ENCODE results near the gene ABCA7. TPM values are rescaled to one million over a fixed set of nuclear protein-coding genes. Genes with fewer than 3 reads are reported as not detected.

Gene ABCA7
- total and polyA plus RNA-seq, 2 of the 13 experiments (the other 11 are each of a cell fraction or from before 2014, with no cell fraction given): 4.4 to 32.4 TPM

GRCh38 chr19:1020868-1021425 lies 19.0 kb upstream of the ABCA7 start, which contains the start of gene TMEM259 (continued):
- TF ChIP-seq ATF4 (CRISPR knock-in tag; IDR thresholded peaks at IDR 0.05): no peak
- no peak for TF ChIP-seq U2AF2 (IDR thresholded peaks at IDR 0.05; ENCODE audit: low read depth, low read length)
- no peak for TF ChIP-seq KDM3A (CRISPR knock-in tag; IDR thresholded peaks at IDR 0.05; ENCODE audit: low read depth)
- TF ChIP-seq MAFK (conservative IDR thresholded peaks at IDR 0.05 in 1 of 2, IDR thresholded peaks at IDR 0.05 in 1 of 2; ENCODE audit: low read length in 2 of 2): no peak
- TF ChIP-seq ZNF143 (CRISPR knock-in tag; IDR thresholded peaks at IDR 0.05): peak; percentile 95
- TF ChIP-seq RFX1 (IDR thresholded peaks at IDR 0.05): no peak
- TF ChIP-seq BCLAF1 (IDR thresholded peaks at IDR 0.05): no peak
- TF ChIP-seq SALL2 (CRISPR knock-in tag; IDR thresholded peaks at IDR 0.05): no peak; the same call in 1 of the 2 replicates
- TF ChIP-seq ZHX2 (IDR thresholded peaks at IDR 0.05; ENCODE audit: low read depth): peak; percentile 81; the same call in 1 of the 2 replicates
- TF ChIP-seq ZHX2 (CRISPR knock-in tag; IDR thresholded peaks at IDR 0.05; ENCODE audit: borderline replicate concordance): no peak
- no peak; the same call in 1 of the 2 replicates for TF ChIP-seq REPIN1 (CRISPR knock-in tag; IDR thresholded peaks at IDR 0.05; ENCODE audit: borderline replicate concordance, low read depth)
- no peak for TF ChIP-seq ATF2 (CRISPR knock-in tag; IDR thresholded peaks at IDR 0.05)
- peak; percentile 85 for TF ChIP-seq SAP130 (CRISPR knock-in tag; IDR thresholded peaks at IDR 0.05; ENCODE audit: low read depth)
- peak; percentile 52; the same call in 1 of the 2 replicates for TF ChIP-seq ZBTB38 (CRISPR knock-in tag; IDR thresholded peaks at IDR 0.05)
- no peak for TF ChIP-seq FOXC1 (CRISPR knock-in tag; IDR thresholded peaks at IDR 0.05; ENCODE audit: borderline replicate concordance)
- TF ChIP-seq DPF2 (CRISPR knock-in tag; IDR thresholded peaks at IDR 0.05; ENCODE audit: borderline replicate concordance, low read depth): no peak
- TF ChIP-seq SMAD9 (CRISPR knock-in tag; IDR thresholded peaks at IDR 0.05): no peak
- TF ChIP-seq ZNF879 (CRISPR knock-in tag; IDR thresholded peaks at IDR 0.05): no peak
- TF ChIP-seq KAT7 (CRISPR knock-in tag; IDR thresholded peaks at IDR 0.05; ENCODE audit: borderline replicate concordance): no peak; the same call in 1 of the 2 replicates

Data from HepG2 (cell line).